BJ (cell line): ENCODE measurements around the gene TSPAN4. TPM values are rescaled to one million over a fixed set of nuclear protein-coding genes. Genes with fewer than 3 reads are reported as not detected.

Experiments
- CTCF ChIA-PET: fragments of 350-600 bp; formaldehyde crosslinking; extraction: SDS; loops from one replicate; lab custom pipeline; 2021; ENCODE audit warnings: antibody characterized with exemption, inconsistent platforms; lab: Yijun Ruan, JAX
- POLR2A ChIA-PET: fragments of 300-600 bp; sonication (Branson Sonifier 250); formaldehyde crosslinking; extraction: SDS; loops from one replicate; lab custom pipeline; 2021; ENCODE audit warnings: antibody characterized with exemption; lab: Charles Lee
- DNase-seq: peaks from one replicate; pipeline ENCODE4 v3.0.0-alpha.2; 2011; ENCODE audit warnings: low read depth
- H3K27me3 ChIP-seq: 2 replicates; pipeline ENCODE4 v1.6.0; 2011; ENCODE audit warnings: low read length; ENCODE audit not compliant: control insufficient read depth, insufficient read depth
- H3K36me3 ChIP-seq: 2 replicates; pipeline ENCODE4 v1.5.1; 2011; ENCODE audit warnings: low read length; ENCODE audit not compliant: control insufficient read depth, insufficient read depth
- H3K4me3 ChIP-seq: 2 replicates; pipeline ENCODE4 v1.5.1; 2011; ENCODE audit warnings: low read depth, mild to moderate bottlenecking, control low read depth, low read length
- CTCF ChIP-seq: IDR thresholded peaks from 2 replicates; pipeline ENCODE4 v1.5.1; 2011; ENCODE audit warnings: low read depth, mild to moderate bottlenecking, control low read depth, inconsistent platforms, low read length, moderate library complexity; ENCODE audit not compliant: insufficient read depth
- polyA plus RNA-seq: library from polyadenylated mRNA; depleted of rRNA; stranded (reverse); fragments of >200 nt; gene quantifications from 2 replicates; pipeline ENCODE4 v1.2.3, GENCODE V29; 2011

The TSPAN4 gene
- polyA plus RNA-seq, 1 experiment, result 295 TPM

GRCh38 chr11:888310-889212 is 45.9 kb downstream of the TSPAN4 start:
- ChIA-PET CTCF (interaction anchor here (0.7 to 1.6 kb wide), 3 partner anchors 10 to 161 kb away, joined by 3 to 6 read pairs (median 5); no protein-coding TSS in a partner anchor), POLR2A (no interaction called here)
- no peak for DNase-seq
- no peak overlapping the region for H3K4me3 ChIP-seq
- H3K36me3 ChIP-seq, result peaks cover 10% of the 10 kb centered on the region
- TF ChIP-seq CTCF, result no peak
- H3K27me3 ChIP-seq, result no peaks in the 10 kb centered on the region

GRCh38 chr11:889257-889656 is 46.6 kb downstream of the TSPAN4 start:
- H3K4me3 ChIP-seq, result no peak overlapping the region
- H3K27me3 ChIP-seq, result no peaks in the 10 kb centered on the region
- ChIA-PET POLR2A (no interaction called here), CTCF (interaction anchor here (0.7 to 0.9 kb wide), 2 partner anchors 42 to 161 kb away, joined by 3 to 5 read pairs; no protein-coding TSS in a partner anchor)
- DNase-seq, result no peak
- peaks cover 9% of the 10 kb centered on the region for H3K36me3 ChIP-seq
- no peak for TF ChIP-seq CTCF

GRCh38 chr11:889687-890475 is 47.2 kb downstream of the TSPAN4 start:
- no peak overlapping the region for H3K4me3 ChIP-seq
- POLR2A ChIA-PET, result no interaction called here
- no peaks in the 10 kb centered on the region for H3K27me3 ChIP-seq
- CTCF ChIA-PET, result interaction anchor here (0.9 kb wide), 1 partner anchor 162 kb away, joined by 5 read pairs; no protein-coding TSS in a partner anchor
- no peak for DNase-seq
- TF ChIP-seq CTCF, result no peak
- peaks cover 7% of the 10 kb centered on the region for H3K36me3 ChIP-seq

- DNase-seq, result no peak
- Histone ChIP-seq H3K4me3 (no peak overlapping the region), H3K27me3 (no peaks in the 10 kb centered on the region), H3K36me3 (peaks cover 7% of the 10 kb centered on the region)
- no peak for TF ChIP-seq CTCF
- POLR2A ChIA-PET, result no interaction called here
- CTCF ChIA-PET, result no interaction called here
These were observed 48.3 kb downstream of the TSPAN4 start for GRCh38 chr11:890794-891540.
